ENCODE results near the gene UBTD2.
A peak's percentile ranks its signal among the peaks of the same experiment; 100 is the strongest.

UBTD2 gene

DNA sequence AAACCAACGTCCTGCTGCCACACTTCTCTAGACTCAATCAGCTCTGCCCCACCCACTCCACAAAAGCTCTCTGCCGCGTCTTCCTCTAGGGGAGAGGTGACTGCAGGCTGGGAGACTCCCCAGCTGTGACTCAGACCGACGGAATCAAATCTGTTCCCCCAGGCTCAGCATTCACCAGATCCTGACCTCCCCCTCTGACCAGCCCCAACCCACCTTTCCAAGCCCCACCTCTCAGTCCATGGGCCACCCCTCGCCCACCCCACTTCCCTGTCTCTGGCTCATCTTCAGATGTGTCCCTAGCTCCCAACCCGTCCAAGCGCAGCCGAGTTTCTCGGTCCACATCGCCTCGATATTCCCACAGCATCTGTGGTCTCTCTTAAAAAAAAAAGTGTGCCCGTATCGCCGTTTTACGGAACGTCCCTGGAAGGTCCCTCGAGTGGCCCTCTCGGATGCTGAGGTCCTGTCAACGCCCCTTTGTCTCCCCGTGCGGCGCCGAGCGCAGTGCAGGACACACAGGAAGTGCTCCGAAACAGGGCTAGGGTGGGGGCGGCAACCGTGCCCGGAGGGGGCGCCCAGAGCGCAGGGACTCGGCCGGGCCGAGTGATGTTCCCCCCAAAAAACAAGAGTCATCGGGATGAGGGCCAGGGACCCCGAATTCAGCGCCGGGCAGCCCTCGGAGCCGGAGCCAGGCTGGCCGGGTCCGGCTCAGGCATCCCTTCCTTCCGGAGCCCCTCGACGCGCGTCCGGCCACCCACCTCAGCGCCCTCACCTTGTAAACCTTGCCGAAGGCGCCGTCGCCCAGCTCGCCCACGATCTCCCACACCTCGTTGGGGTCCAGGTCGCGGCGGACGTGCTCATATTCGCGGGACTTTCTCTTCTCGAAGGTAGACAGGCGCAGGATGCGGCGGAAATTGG, 96.2 kb downstream of the UBTD2 start:
- H3K4me3 ChIP-seq (replicated peaks; ENCODE audit: low read depth, low read length): peak overlapping the region; percentile 86
- H3K36me3 ChIP-seq (ENCODE audit: control insufficient read depth, insufficient read depth, low read length): peaks cover 2% of the 10 kb centered on the region
- H3K27me3 ChIP-seq (replicated peaks; ENCODE audit: control insufficient read depth, insufficient read depth, low read length): no peaks in the 10 kb centered on the region
- peak; percentile 78 for DNase-seq (ENCODE audit: extremely low read depth, insufficient read length)
- TF ChIP-seq, protein P1, sequence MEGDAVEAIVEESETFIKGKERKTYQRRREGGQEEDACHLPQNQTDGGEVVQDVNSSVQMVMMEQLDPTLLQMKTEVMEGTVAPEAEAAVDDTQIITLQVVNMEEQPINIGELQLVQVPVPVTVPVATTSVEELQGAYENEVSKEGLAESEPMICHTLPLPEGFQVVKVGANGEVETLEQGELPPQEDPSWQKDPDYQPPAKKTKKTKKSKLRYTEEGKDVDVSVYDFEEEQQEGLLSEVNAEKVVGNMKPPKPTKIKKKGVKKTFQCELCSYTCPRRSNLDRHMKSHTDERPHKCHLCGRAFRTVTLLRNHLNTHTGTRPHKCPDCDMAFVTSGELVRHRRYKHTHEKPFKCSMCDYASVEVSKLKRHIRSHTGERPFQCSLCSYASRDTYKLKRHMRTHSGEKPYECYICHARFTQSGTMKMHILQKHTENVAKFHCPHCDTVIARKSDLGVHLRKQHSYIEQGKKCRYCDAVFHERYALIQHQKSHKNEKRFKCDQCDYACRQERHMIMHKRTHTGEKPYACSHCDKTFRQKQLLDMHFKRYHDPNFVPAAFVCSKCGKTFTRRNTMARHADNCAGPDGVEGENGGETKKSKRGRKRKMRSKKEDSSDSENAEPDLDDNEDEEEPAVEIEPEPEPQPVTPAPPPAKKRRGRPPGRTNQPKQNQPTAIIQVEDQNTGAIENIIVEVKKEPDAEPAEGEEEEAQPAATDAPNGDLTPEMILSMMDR (IDR thresholded peaks at IDR 0.05; ENCODE audit: insufficient read depth, low read length, poor library complexity, severe bottlenecking): peak; percentile 8

DNA sequence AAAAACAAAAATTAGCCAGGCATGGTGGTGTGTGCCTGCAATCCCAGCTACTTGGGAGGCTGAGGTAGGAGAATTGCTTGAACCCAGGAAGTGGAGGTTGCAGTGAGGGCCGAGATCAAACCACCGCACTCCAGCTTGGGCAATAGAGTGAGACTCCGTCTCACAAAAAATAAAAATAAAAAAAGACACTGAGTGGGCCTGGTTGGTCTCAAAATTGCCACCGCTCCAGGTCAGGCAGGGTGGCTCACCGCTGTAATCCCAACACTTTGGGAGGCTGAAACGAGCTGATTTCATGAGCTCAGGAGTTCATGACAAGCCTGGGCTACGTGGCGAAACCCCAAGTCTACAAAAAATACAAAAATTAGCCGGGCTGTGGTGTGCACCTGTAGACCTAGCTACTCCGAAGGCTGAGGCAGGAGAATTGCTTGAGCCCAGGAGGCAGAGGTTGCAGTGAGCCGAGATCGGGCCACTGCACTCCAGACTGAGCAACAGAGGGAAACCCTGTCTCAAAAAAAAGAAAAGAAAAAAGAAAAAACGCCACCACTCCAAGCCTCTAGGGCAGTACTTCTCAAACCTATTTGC, 97.4 kb downstream of the UBTD2 start:
- no peak for DNase-seq (ENCODE audit: extremely low read depth, insufficient read length)
- H3K36me3 ChIP-seq (ENCODE audit: control insufficient read depth, insufficient read depth, low read length): peaks cover 2% of the 10 kb centered on the region
- H3K27me3 ChIP-seq (replicated peaks; ENCODE audit: control insufficient read depth, insufficient read depth, low read length): no peaks in the 10 kb centered on the region
- H3K4me3 ChIP-seq (replicated peaks; ENCODE audit: low read depth, low read length): peak overlapping the region; percentile 86
- TF ChIP-seq, protein P1 (IDR thresholded peaks at IDR 0.05; ENCODE audit: insufficient read depth, low read length, poor library complexity, severe bottlenecking): no peak

DNA sequence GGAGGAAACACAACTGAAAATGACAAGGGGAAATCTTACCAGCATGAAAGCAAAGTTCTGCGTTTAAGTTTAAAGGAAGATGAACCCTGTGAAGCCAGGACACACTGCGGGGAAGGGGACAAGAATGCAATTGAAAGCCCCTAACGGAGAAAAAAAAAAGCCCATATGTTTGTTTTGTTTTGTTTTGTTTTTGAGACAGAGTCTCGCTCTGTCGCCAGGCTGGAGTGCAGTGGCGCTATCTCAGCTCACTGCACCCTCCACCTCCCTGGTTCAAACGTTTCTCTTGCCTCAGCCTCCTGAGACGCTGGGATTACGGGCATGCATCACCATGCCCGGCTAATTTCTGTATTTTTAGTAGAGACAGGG, 98.5 kb downstream of the UBTD2 start:
- DNase-seq (ENCODE audit: extremely low read depth, insufficient read length): no peak
- H3K27me3 ChIP-seq (replicated peaks; ENCODE audit: control insufficient read depth, insufficient read depth, low read length): no peaks in the 10 kb centered on the region
- TF ChIP-seq, protein P1 (IDR thresholded peaks at IDR 0.05; ENCODE audit: insufficient read depth, low read length, poor library complexity, severe bottlenecking): no peak
- peaks cover 4% of the 10 kb centered on the region for H3K36me3 ChIP-seq (ENCODE audit: control insufficient read depth, insufficient read depth, low read length)
- H3K4me3 ChIP-seq (replicated peaks; ENCODE audit: low read depth, low read length): peak overlapping the region; percentile 86

DNA sequence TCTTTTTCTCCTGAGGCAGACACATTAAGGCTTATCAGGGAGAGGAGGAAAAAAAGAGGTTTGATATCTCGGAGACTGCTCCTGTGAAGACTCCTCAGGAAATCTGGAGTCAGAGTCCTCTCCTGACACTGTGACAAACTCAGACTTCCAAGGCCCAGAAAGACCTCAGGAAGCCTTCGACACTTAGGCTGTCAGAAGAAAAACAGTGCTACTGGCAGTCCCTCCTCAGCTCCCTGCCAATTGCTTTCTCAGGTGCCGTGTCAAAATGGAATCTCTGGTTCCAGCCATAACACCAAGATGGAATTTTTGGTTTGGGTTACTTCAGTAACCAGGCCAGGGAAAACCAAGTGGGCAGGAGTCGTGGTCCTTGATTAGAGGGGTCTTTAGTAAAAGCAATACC, 99.7 kb downstream of the UBTD2 start:
- Histone ChIP-seq H3K4me3 (replicated peaks; ENCODE audit: low read depth, low read length) (no peak overlapping the region), H3K27me3 (replicated peaks; ENCODE audit: control insufficient read depth, insufficient read depth, low read length) (no peaks in the 10 kb centered on the region), H3K36me3 (ENCODE audit: control insufficient read depth, insufficient read depth, low read length) (peaks cover 4% of the 10 kb centered on the region)
- TF ChIP-seq, protein P1 (IDR thresholded peaks at IDR 0.05; ENCODE audit: insufficient read depth, low read length, poor library complexity, severe bottlenecking): no peak
- DNase-seq (ENCODE audit: extremely low read depth, insufficient read length): no peak

DNA sequence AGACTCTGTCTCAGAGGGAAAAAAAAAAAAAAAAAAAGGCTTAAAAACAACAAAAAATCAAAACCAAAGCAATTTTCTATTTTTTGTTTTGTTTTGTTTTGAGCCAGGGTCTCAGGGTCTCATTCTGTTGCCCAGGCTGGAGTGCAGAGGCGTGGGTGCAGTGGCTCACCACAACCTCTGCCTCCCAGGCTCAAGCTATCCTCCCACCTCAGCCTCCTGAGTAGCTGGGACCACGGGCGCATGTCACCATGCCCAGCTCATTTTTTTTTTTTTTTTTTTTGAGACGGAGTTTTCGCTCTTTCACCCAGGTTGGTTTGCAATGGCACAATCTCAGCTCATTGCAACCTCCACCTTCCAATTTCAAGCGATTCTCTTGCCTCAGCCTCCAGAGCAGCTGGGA, 101.3 kb downstream of the UBTD2 start:
- Histone ChIP-seq H3K27me3 (replicated peaks; ENCODE audit: control insufficient read depth, insufficient read depth, low read length) (no peaks in the 10 kb centered on the region), H3K36me3 (ENCODE audit: control insufficient read depth, insufficient read depth, low read length) (peaks cover 5% of the 10 kb centered on the region), H3K4me3 (replicated peaks; ENCODE audit: low read depth, low read length) (no peak overlapping the region)
- DNase-seq (ENCODE audit: extremely low read depth, insufficient read length): no peak
- TF ChIP-seq, protein P1 (IDR thresholded peaks at IDR 0.05; ENCODE audit: insufficient read depth, low read length, poor library complexity, severe bottlenecking): no peak
